Amniotic epithelial cell (primary cell): ENCODE data around the gene PDZD2.

Source experiments
- DNase-seq: peaks from one replicate; pipeline ENCODE4 v3.0.0-alpha.2; 2010; ENCODE audit warnings: low read depth

PDZD2 gene

DNA sequence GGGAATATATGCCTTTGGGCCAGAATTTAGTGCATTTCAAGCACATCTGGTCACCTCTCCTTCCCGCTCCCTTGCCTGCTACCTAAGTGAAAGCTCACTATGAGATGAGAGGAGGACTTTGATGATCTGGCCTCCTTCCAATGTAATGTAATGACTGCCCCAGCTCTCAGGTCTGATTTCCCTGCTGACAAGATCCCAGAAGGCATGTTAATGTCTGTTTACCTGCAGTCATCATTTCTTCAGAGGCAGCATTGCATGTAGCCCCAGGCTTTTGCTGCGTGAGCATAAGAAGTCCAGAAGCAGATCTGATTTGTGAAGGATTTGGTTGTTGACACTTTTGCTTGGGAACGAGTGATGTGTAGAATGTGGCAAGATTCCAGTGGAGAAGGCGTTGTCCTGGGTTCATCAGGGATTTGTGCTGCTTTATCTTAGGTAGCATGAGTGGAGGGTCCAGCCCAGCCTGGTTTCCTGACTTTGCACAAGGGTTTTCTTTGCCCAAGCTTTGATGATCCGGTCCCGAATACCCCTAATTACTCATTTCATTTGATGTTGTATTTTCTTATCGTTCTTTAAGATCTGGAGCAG, 342.5 kb downstream of the PDZD2 start:
- DNase-seq = no peak

DNA sequence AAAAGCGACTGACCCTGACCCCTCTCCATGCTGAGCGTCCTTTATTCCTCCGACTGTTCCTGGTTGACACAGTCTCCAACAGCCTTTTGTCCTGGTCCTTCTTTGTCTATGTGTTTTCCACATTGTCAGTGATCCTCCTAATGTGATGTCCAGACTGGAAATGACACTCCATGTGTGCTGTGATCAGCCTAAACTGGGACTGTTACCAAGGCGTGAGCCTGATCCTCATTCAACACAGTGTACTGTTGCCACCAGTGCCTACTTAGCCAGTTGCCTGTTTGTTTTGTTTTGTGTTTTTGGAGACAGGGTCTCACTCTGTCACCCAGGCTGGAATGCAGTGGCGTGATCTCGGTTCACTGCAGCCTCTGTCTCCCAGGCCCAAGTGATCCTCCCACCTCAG, 343.1 kb downstream of the PDZD2 start:
- DNase-seq = no peak

- DNase-seq = no peak
These were observed 343.7 kb downstream of the PDZD2 start for GRCh38 chr5:31982621-31983020.

DNA sequence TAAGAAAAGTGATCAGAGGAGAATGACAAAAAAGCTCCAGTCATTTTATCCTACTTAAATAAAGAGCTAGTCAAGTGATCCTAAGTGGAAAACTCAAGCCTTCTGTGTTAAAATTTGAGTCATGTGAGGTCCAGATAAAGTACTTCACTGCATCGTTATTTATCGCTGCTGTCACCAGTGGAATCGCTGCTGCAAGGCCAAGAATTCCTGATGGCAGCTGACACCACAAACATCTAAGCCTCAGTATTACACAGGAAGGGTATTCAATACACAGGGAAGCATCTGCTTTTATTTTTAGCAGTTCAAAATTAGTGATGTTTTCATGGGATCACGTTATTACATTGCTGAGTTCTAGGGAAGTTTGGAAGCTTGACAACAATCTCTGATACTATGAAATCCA, 344.9 kb downstream of the PDZD2 start:
- DNase-seq = no peak

GRCh38 chr5:31984691-31985090, 345.8 kb downstream of the PDZD2 start:
- DNase-seq = no peak

DNA sequence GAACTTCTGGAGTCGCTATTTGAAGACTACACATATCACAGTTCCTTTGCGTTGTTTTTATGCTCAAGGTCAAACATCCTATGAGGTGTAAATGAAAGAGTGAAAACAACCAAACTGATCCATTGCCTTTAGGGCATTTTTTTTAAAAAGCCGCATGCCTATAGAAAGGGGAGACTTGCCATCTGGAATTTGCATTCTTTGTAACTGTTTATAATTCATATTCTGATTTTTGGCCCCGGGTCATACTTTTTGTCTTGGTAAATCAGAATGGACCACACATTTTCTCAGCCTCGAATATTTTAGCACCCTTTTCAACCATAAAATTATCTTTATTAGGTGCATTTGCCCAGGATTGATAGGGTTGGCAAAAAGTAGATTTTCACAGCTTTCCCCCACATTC, 347.2 kb downstream of the PDZD2 start:
- no peak for DNase-seq

DNA sequence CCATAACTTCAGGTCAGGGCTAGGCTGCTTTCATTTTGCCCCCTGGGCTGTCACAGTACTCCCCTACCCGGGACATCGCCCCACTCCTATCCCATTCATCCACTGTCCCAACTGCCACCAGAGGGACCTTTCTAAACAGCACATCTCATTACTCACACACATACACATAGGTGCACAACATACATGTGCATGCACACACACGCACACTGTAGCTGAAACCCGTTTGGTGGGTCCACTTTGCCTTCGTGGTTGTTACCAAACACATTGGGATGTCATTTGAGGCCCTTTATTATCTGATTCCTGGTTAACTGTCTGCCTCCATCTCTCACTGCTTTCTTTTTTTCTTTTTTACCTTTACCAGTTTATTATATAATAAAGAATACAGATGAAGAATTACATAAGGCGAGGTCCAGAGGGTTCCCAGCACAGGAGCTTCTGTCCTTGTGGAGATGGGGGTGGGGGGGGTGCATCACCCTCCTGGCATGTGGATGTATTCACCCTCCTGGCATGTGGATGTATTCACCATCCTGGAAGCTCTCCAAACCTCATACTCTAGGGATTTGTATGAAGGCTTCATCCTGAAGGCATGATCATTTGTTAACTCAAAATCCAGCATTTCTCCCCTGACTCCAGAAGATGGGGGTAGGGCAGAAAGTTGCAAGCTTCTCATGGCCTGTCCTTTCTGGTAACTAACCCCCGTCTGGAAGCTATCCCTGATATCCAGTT, 349.2 kb downstream of the PDZD2 start:
- DNase-seq = peak; percentile 99

DNA sequence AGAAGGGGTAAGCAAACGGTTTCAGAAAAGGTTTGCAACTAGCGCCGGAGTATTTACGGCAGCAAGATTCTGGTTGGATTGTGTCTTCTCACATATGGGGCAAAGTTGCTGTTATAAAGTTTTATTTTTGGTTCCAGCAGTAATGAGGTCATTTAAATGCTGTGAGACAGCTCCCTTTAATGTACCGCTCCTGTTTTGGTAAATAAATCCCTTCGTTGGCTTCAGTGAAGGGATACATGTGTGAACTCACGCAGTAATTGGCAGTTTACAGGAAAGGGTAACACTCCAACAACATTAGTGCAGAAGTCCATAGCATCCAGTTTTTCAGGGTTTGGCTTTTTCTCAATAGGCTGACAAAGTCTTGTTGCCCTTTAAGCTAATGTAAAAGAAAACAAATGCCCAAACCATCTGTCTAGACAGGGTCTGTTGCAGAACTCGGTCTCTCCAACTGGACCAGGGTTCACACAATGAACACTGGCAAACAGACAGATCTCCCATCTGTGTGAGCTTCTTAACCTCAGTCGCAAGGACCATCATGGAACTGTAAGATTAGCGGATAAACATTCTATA, 351.2 kb downstream of the PDZD2 start:
- DNase-seq = no peak

GRCh38 chr5:31990701-31991110, 351.8 kb downstream of the PDZD2 start:
- DNase-seq = peak; percentile 88

GRCh38 chr5:31992377-31992776, 353.4 kb downstream of the PDZD2 start:
- DNase-seq = no peak

DNA sequence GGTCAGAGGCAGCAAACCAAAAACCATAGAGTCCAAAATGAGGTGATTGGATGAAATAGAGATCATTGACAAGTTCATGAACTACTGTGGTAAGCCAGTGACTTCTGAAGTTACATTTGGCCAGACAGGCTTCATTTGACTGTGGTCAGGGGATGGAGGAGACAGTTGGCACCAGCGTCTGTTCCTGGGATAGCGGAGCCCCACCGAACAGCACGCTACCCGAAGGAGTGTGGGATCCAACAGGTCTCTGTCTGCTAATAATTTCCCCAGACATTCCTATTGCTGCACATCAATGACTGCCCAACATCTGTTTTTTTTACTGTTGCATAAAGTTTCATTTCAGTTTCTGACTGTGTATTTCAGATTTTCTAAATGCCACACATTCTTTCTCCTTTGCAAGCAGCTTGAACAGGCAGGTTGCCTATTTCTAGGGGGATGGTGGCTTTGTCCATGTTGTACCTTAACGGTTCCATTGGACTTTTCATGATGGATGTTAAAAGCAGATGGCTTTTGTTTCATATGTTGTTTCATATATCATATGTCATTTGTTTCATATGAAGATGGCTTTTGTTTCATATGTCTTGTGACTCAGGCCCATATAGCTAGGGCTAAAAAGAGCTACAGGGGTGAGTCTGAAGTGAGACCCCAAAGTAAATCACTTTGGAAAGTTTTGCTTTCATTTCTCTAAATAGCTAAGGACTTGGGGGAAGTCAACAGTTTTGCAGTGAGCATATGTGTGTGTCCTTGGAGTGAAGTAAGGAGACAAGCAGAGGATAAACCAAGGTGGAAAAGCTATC, 354.4 kb downstream of the PDZD2 start:
- DNase-seq = peak; percentile 73

GRCh38 chr5:31995006-31995405, 356.1 kb downstream of the PDZD2 start:
- no peak for DNase-seq

- no peak for DNase-seq
These were observed 356.8 kb downstream of the PDZD2 start for GRCh38 chr5:31995714-31996113.

DNA sequence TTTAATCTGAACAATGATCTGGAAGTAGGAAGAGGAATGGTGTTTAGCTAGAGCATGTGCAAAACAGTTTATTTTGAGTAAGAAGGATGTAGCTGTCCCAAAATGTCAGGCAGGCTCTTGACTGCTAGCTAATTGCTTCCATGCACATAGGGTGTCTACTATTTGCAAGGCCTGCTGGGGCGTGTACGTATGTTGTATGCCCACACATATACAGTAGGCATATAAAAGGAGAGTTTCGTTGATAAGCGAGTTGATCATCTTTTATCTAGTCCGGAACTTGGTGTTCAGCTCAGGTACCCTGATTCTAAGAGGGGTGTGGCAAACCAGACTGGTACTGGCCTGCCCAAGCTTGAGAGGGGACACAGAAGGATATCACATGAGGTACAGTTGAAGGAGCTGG, 358.0 kb downstream of the PDZD2 start:
- DNase-seq = no peak

DNA sequence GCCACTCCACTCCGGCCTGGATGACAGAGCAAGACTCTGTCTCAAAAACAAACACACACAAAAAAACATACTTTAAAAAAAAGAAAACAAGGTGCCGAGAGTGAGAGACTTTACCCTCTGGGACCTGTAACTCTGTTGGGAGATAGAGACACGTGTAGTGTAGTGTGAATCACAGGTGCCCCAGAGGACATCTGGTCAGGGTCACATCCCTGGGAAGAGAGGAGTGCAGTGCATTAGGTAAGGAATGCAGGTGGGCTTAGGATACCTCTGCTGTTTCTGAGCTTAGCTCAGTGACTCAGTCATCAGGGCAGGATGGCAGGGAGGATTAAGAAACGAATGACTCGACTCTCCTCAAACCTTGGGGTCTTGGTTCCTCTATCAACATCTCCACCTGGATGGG, 360.5 kb downstream of the PDZD2 start:
- DNase-seq = no peak

- no peak for DNase-seq
These were observed 361.8 kb downstream of the PDZD2 start for GRCh38 chr5:32000731-32001130.

GRCh38 chr5:32001284-32001683, 362.4 kb downstream of the PDZD2 start:
- no peak for DNase-seq

DNA sequence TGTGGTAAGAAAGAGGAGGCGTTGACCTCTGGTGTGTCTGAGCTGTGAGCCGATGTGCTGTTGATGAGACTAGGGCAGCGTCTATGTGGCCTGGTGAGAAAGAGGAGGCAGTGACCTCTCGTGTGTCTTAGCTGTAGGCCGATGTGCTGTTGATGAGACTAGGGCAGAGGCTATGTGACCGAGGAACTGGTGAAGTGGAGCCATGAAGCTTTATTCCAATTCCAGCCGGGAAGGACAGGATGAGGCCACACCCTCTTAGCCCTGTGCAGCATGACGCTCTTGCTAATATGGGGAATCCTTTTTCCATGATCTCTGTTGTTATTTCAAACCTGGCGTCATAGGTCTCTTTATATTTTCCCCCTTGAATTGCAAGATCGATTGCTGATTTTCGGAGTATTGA, 362.8 kb downstream of the PDZD2 start:
- DNase-seq = no peak

DNA sequence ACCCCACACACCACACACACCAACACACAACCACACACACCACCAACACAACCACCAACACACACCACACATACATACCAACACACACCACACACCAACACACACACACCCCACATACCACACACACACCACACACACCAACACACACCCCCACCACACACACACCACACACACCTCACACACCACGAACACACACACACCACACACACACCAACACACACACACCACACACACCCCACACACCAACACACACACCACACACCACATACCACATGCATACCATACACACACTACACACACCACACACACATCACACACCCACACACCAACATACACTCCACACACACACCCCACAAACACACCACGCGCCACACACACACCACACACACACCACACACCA, 363.8 kb downstream of the PDZD2 start:
- no peak for DNase-seq

GRCh38 chr5:32003981-32004380, 365.1 kb downstream of the PDZD2 start:
- DNase-seq = no peak

DNA sequence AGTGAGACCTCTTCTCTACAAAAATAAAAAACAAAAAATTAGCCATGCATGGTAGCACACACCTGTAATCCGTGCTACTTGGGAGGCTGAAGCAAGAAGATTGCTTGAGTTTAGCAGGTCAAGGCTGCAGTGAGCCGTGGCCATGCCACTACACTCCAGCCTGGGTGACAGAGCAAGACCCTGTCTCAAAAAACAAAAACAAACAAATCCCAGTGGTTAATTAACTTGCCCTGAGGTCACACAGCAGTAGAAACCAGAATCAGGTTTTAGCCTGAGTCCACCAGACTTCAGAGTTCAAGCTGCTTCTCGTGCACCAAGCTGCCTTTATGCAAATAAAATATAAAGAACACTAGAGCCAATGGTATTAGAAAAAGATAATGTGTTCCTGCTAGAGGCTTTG, 365.5 kb downstream of the PDZD2 start:
- DNase-seq = no peak

DNA sequence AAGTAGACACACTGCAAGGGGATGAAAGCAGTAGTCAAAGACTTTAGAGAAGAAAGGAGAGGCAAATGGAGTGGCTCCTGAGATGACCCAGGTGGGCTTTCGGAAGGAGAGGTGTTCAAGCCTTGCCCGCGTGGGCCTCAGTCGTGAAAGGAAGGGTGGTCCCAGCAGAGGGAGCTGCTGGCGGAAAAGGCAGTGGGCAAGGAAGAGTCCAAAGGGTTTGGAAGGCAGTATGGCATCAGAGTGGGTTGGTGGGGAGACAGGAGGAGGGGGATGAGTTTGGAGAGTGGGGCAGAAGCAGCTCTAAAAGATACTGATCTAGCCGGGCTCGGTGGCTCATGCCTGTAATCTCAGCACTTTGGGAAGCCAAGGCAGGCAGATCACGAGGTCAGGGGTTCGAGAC, 369.8 kb downstream of the PDZD2 start:
- no peak for DNase-seq

GRCh38 chr5:32013658-32014057, 374.7 kb downstream of the PDZD2 start:
- DNase-seq = no peak
